Thyroid gland (tissue), 4 donors: ENCODE results near the gene SETDB2.

Source experiments
- CTCF ChIP-seq, 6 experiments: fragments of 200-600 bp in 3 of 6; fragments of 450-650 bp in 3 of 6; sonication (generic) in 3 of 6; IDR thresholded peaks; one replicate each; pipeline ENCODE4 v1.5.1; 2016 to 2019; ENCODE audit warnings: antibody characterized with exemption in 6 of 6, mild to moderate bottlenecking in 2 of 6, inconsistent platforms in 1 of 6, moderate library complexity in 1 of 6
- POLR2A ChIP-seq, 2 donors: fragments of 450-650 bp; IDR thresholded peaks; one replicate each; pipeline ENCODE4 v1.6.1; 2017; ENCODE audit warnings: antibody characterized with exemption in 2 of 2, mild to moderate bottlenecking in 2 of 2, moderate library complexity in 1 of 2

- TF ChIP-seq POLR2A (IDR thresholded peaks at IDR 0.05): no peak
- TF ChIP-seq CTCF (IDR thresholded peaks at IDR 0.05): no peak
These were observed 59.9 kb downstream of the SETDB2 start for GRCh38 chr13:49503951-49504350.
